NCI-H1930 (cell line): ENCODE results near the gene GPR135.

ENCODE experiments used
- DNase-seq, 2 experiments: peaks; one replicate each; lab custom pipeline; 2025; lab: John Stamatoyannopoulos, UW

GPR135 gene

DNA sequence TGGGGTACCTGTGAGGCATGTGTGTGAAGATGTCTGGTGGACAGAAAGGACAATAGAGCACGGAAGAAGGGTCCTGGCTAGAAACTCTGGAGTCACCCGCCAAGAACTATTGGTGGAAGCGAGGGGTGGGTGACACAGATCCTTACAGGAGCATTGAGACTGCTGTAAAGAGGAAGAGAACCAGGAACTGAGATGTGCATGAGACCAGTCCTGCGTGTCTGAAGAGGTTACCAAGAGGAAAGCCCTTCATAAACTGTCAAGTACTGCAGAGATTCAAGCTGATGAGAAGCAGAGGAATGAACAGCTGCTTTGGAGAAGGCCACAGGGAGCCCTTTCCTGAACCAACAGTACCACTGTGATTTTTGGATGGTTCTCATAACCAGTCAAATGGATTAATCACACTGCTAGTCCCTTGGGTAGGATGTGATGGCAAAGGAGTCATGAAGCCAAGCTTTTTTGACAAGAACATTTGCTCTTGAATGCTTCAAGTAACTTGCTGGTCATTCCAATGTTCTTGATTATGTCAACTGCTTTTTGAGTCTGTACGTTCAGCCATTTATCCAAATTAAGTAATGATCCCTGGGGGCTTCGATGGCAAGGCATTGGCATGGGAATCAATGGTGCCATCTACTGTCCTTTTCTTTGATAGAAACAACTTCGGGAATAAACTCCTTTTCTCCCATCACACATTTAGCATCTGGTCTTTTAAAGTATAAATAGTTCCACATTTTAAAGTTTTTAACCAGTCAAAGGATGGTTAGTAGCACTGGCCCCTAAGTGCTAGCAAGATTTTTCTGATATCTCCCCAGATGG, 42.9 kb downstream of the GPR135 start:
- DNase-seq = no peak

DNA sequence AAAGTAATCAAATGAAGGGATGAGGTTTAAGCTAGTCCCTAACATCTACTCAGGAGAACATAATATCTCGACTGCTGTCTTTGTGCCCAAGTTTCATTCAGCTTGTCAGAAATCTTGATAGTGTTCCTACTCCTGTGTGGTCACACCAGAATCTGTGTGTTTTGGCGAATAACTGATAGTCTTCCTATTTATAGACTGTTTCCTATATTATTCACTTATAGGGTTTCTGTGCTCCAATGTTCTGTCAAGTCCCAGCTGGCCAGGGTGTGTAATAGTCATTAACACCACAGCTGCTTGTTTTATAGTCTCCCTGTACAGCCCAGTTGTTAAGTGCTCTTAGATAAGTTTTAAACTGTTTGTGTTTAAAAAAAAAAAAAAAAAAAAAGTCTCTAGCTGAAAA, 45.9 kb downstream of the GPR135 start:
- no peak for DNase-seq

DNA sequence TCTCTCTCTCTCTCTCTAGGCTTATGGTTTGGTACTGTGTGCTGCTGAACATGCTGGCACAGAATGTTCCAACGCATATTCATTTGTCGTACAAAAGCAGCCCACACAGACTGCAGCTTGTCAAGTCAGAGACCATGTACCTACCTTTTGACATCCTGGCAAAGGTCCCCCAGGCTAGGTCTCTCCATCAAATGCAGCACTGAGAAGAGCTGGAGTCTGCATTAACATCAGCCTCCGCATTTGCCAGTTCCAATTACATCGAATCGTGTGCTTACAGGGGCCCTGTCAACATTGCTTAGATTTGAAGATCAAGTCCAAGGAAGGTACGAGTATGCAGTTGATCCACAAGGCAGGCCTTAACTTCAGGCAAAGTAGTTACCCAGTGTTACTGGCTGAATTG, 47.9 kb downstream of the GPR135 start:
- no peak for DNase-seq

DNA sequence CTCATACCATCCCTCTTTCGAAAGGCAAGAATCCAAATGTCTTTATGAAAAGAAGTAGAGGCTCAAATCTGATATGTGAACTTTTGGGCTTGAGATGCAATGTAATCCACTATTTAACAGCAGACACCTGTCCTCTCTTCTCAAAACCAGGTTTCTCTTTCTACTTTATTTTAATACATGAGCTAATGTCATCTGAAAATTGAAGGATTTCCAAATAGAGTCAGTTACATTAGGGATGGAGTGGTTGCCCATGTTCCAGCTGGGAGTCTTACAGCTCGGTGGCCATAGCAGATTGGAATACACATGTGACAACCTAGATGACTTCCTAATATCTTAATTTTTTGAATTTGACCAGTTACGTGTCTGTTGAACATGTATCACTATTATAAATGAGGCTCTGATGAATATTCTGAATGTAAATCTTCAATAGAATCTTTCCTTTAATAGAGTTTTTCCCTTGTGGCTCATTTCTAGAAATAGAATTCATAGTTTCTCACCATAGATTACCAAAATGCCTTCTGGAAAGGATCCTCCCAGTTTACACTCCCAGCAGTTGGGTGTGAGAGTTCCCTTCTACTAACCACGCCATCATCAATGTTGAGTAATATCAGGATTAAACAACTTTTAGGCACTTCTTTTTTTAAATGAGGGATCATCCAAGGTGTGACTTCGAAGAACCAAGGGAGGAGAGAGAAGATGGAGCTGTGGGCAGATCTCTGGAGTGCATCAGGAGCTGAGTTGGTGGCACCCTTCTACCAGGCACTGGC, 49.2 kb downstream of the GPR135 start:
- DNase-seq = no peak
